Adipocyte (in vitro differentiated cells): ENCODE data around the gene LANCL1.

Source experiments
- DNase-seq: peaks from one replicate; pipeline ENCODE4 v3.0.0-alpha.2; 2015; ENCODE audit warnings: low read depth
- H3K27me3 ChIP-seq: replicated peaks from 2 replicates; pipeline ENCODE4 v1.7.0; 2013; ENCODE audit warnings: mild to moderate bottlenecking, low read length, moderate library complexity; ENCODE audit not compliant: control insufficient read depth, insufficient read depth
- H3K36me3 ChIP-seq: 2 replicates; pipeline ENCODE4 v1.7.0; 2013; ENCODE audit warnings: low read length, mild to moderate bottlenecking, moderate library complexity; ENCODE audit not compliant: control insufficient read depth, insufficient read depth, severe bottlenecking
- H3K4me1 ChIP-seq: 2 replicates; pipeline ENCODE4 v1.7.0; 2013; ENCODE audit warnings: mild to moderate bottlenecking, low read length, moderate library complexity; ENCODE audit not compliant: control insufficient read depth, insufficient read depth
- H3K4me3 ChIP-seq: 2 replicates; pipeline ENCODE4 v1.7.0; 2013; ENCODE audit warnings: mild to moderate bottlenecking, low read length, moderate library complexity
- H3K9ac ChIP-seq: 2 replicates; pipeline ENCODE4 v1.7.0; 2013; ENCODE audit warnings: mild to moderate bottlenecking, low read length, moderate library complexity
- H3K9me3 ChIP-seq: 2 replicates; pipeline ENCODE4 v1.7.0; 2013; ENCODE audit warnings: mild to moderate bottlenecking, low read length, moderate library complexity; ENCODE audit not compliant: control insufficient read depth

The LANCL1 gene, protein sequence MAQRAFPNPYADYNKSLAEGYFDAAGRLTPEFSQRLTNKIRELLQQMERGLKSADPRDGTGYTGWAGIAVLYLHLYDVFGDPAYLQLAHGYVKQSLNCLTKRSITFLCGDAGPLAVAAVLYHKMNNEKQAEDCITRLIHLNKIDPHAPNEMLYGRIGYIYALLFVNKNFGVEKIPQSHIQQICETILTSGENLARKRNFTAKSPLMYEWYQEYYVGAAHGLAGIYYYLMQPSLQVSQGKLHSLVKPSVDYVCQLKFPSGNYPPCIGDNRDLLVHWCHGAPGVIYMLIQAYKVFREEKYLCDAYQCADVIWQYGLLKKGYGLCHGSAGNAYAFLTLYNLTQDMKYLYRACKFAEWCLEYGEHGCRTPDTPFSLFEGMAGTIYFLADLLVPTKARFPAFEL

GRCh38 chr2:210476194-210477128 is at the start of gene LANCL1:
Gene LANCL1, minus strand, starts transcription at chr2:210476759. Its CDS starts 363 bp downstream, at chr2:210476396.
- Histone ChIP-seq H3K4me1 (peaks cover 13% of the 10 kb centered on the region), H3K9ac (peak within 1 kb of the TSS; percentile 93), H3K9me3 (no peaks in the 10 kb centered on the region), H3K36me3 (peaks cover 13% of the 10 kb centered on the region), H3K4me3 (peak within 1 kb of the TSS; percentile 94), H3K27me3 (no peaks in the 10 kb centered on the region)
- peak; percentile 96 for DNase-seq

- Histone ChIP-seq H3K27me3 (no peaks in the 10 kb centered on the region), H3K9ac (no peak overlapping the region), H3K4me1 (no peaks in the 10 kb centered on the region), H3K9me3 (no peaks in the 10 kb centered on the region), H3K4me3 (no peak overlapping the region), H3K36me3 (no peaks in the 10 kb centered on the region)
- DNase-seq: no peak
Measured at GRCh38 chr2:210524533-210524932, 48.0 kb upstream of the LANCL1 start.

DNA sequence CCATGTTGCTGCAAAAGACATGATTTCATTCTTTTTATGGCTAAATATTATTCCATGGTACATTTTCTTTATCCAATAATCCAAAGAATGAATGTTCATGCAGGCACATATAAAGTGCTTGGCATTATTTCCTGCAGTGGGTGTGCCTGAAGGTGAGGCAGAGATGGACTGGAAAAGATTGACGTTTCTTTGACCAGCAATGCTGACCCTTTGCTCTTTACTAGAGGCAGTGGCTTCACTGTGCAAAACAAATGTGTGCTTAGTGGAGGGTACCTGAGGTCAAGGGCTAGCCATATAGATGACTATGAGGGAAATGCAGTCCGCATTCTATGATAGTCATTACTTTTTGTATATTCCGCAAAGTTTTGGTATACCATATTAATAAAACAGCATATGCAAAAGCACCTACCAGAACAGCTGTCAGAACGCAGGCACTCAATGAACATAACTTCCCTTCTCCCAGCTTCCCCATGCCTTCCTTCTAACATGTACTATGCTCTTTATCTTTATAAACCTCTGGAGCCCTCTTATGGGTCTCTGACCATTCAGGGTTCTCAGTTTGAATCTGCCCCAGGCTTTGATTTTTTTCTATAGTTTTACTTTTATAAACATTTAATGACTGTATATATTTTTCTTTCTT is 47.2 kb upstream of the LANCL1 start:
- no peak overlapping the region for H3K4me3 ChIP-seq
- no peak overlapping the region for H3K9ac ChIP-seq
- H3K4me1 ChIP-seq: no peaks in the 10 kb centered on the region
- no peak for DNase-seq
- H3K27me3 ChIP-seq: no peaks in the 10 kb centered on the region
- H3K9me3 ChIP-seq: no peaks in the 10 kb centered on the region
- H3K36me3 ChIP-seq: no peaks in the 10 kb centered on the region

GRCh38 chr2:210522399-210522798 is 45.8 kb upstream of the LANCL1 start:
- H3K36me3 ChIP-seq: no peaks in the 10 kb centered on the region
- no peak overlapping the region for H3K9ac ChIP-seq
- no peak overlapping the region for H3K4me3 ChIP-seq
- H3K4me1 ChIP-seq: no peaks in the 10 kb centered on the region
- H3K9me3 ChIP-seq: no peaks in the 10 kb centered on the region
- H3K27me3 ChIP-seq: no peaks in the 10 kb centered on the region
- DNase-seq: no peak

DNA sequence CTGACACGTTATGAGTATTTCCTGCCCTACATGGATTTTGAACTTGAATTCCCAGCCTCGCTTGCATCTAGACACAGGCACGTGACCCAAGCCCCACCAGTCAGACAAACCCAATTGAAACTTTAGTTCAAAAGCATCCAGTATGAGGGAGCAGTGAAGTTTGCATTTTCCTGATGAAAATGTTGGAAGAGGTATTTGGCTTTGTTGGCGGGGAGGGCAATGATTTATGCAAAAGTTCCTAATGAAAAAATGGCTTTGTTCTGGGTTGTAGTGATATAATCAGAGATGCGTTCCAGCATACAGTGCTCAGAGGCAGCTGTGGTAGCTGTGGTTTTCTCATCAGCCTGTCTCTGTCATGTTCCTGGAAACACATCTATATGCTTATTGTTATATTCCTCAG is 43.0 kb upstream of the LANCL1 start:
- H3K36me3 ChIP-seq: no peaks in the 10 kb centered on the region
- DNase-seq: no peak
- no peaks in the 10 kb centered on the region for H3K27me3 ChIP-seq

GRCh38 chr2:210517264-210517663 is 40.7 kb upstream of the LANCL1 start:
- Histone ChIP-seq H3K27me3 (no peaks in the 10 kb centered on the region), H3K9ac (no peak overlapping the region), H3K4me3 (no peak overlapping the region), H3K9me3 (peaks cover 7% of the 10 kb centered on the region), H3K36me3 (no peaks in the 10 kb centered on the region), H3K4me1 (no peaks in the 10 kb centered on the region)
- DNase-seq: no peak

More for the DNA sequence above, 43.0 kb upstream of the LANCL1 start:
- no peaks in the 10 kb centered on the region for H3K9me3 ChIP-seq
- no peak overlapping the region for H3K4me3 ChIP-seq
- H3K4me1 ChIP-seq: no peaks in the 10 kb centered on the region
- no peak overlapping the region for H3K9ac ChIP-seq

GRCh38 chr2:210515911-210516310 is 39.4 kb upstream of the LANCL1 start:
- H3K9me3 ChIP-seq: peaks cover 7% of the 10 kb centered on the region
- no peak overlapping the region for H3K4me3 ChIP-seq
- H3K9ac ChIP-seq: no peak overlapping the region
- no peaks in the 10 kb centered on the region for H3K36me3 ChIP-seq
- no peak for DNase-seq
- H3K27me3 ChIP-seq: no peaks in the 10 kb centered on the region
- no peaks in the 10 kb centered on the region for H3K4me1 ChIP-seq

DNA sequence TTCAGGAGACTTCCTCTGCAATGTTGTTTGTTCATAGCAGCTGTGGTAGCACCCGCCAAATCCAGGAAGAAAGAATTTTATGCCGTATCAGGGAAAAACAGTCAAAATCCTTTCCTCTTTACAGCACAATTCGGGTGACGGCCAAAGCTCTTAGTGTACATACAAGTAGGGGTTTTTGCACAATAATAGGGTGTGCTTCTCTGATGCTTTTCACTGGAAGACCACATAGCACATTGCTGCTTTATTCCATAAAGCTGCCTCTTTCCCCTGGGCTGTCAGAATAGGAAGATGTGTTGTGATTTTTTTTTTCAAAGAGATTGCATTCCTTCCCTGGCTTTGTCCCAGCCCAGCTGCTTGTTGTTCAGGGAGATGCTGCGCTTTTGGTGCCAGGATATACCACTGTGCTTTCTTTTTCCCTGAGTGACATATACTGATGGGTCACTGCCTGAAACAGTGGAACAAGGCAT is 27.2 kb upstream of the LANCL1 start:
- peak; percentile 28 for DNase-seq
- Histone ChIP-seq H3K9ac (no peak overlapping the region), H3K4me1 (peaks cover 8% of the 10 kb centered on the region), H3K27me3 (no peaks in the 10 kb centered on the region), H3K4me3 (peak overlapping the region; percentile 78), H3K36me3 (no peaks in the 10 kb centered on the region), H3K9me3 (no peaks in the 10 kb centered on the region)

- H3K9ac ChIP-seq: peak overlapping the region; percentile 50
- H3K9me3 ChIP-seq: no peaks in the 10 kb centered on the region
- H3K4me1 ChIP-seq: peaks cover 8% of the 10 kb centered on the region
- no peaks in the 10 kb centered on the region for H3K36me3 ChIP-seq
- H3K27me3 ChIP-seq: no peaks in the 10 kb centered on the region
- peak; percentile 87 for DNase-seq
- peak overlapping the region; percentile 78 for H3K4me3 ChIP-seq
Measured at GRCh38 chr2:210503001-210503623, 26.6 kb upstream of the LANCL1 start.

DNA sequence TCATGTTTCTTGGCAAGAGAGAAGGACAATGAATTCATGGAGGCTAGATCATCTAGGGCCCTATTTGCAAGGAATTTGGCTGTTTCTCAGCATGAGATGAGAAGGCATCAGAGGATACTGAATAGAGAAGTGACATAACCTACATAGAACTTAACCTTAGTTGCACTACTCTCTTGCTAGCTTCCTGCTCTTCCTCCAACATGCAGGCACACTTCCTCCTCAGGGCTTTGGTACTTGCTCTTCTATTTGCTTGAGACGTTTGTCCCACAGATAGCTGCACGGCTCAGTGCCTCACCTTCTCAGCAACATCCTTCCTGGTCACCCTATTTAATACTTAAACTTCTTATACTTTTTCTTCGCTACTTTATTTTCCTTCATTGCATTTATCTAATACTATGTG is 20.0 kb upstream of the LANCL1 start:
- Histone ChIP-seq H3K9me3 (no peaks in the 10 kb centered on the region), H3K9ac (no peak overlapping the region), H3K4me1 (no peaks in the 10 kb centered on the region), H3K27me3 (no peaks in the 10 kb centered on the region), H3K4me3 (no peak overlapping the region), H3K36me3 (no peaks in the 10 kb centered on the region)
- no peak for DNase-seq
